ENCODE data around the gene CERS5. TPM values are rescaled to one million over a fixed set of nuclear protein-coding genes. Genes with fewer than 3 reads are reported as not detected.

CERS5 gene
- total RNA-seq, 1 experiment from 2014 or later: 62.6 TPM

GRCh38 chr12:50201987-50202521 is 34.9 kb upstream of the CERS5 start:
- Mint-ChIP-seq H3K27ac (ENCODE audit: unreplicated experiment) (peak overlapping the region; percentile 95), H3K27me3 (ENCODE audit: insufficient read depth, unreplicated experiment) (no peaks in the 10 kb centered on the region), H3K36me3 (ENCODE audit: insufficient read depth, unreplicated experiment) (peaks cover 66% of the 10 kb centered on the region), H3K9me3 (ENCODE audit: unreplicated experiment) (no peaks in the 10 kb centered on the region), H3K4me1 (ENCODE audit: low read depth, unreplicated experiment) (peaks cover 34% of the 10 kb centered on the region), H3K4me3 (ENCODE audit: unreplicated experiment) (peak overlapping the region; percentile 74)
- Histone ChIP-seq H3K4me3 (ENCODE audit: low read depth, low read length) (no peak overlapping the region), H3K4me1 (peaks cover 40% of the 10 kb centered on the region), H3K36me3 (ENCODE audit: control insufficient read depth, insufficient read depth, low read length) (peaks cover 9% of the 10 kb centered on the region), H3K9me3 (no peaks in the 10 kb centered on the region), H3K27me3 (replicated peaks; ENCODE audit: control insufficient read depth, insufficient read depth, low read length) (no peaks in the 10 kb centered on the region)
- ChIA-PET CTCF (interaction anchor here (0.9 kb wide), 1 partner anchor 90 kb away, joined by 3 read pairs; the partner anchor contains the start of gene COX14), POLR2A (interaction anchor here (0.5 to 1.0 kb wide), 4 partner anchors 22 to 461 kb away, joined by 3 to 6 read pairs (median 4); partner anchors contain the start of genes LIMA1 and TMBIM6)
- no TSS peak for BruUV-seq (replicated peaks)
- intact Hi-C loops (cut with micrococcal nuclease; ENCODE audit: unreplicated experiment): loop anchor here (1.0 to 5.0 kb wide), 4 partner anchors 22 to 200 kb away; partner anchors contain the start of gene LARP4
- peak in 1 of 2 experiments; percentile 14 for TF ChIP-seq CTCF (IDR thresholded peaks at IDR 0.05; ENCODE audit: insufficient read depth in 1 of 2, low read depth in 1 of 2, low read length in 1 of 2, severe bottlenecking in 1 of 2, unreplicated experiment in 1 of 2)
- peak; percentile 83 to 89 for DNase-seq

GRCh38 chr12:50200552-50201273 is 33.5 kb upstream of the CERS5 start:
- no TSS peak for BruUV-seq (replicated peaks)
- H3K4me3 Mint-ChIP-seq (ENCODE audit: unreplicated experiment): no peak overlapping the region
- Histone ChIP-seq H3K36me3 (ENCODE audit: control insufficient read depth, insufficient read depth, low read length) (peaks cover 9% of the 10 kb centered on the region), H3K4me3 (ENCODE audit: low read depth, low read length) (no peak overlapping the region), H3K9me3 (no peaks in the 10 kb centered on the region), H3K27me3 (replicated peaks; ENCODE audit: control insufficient read depth, insufficient read depth, low read length) (no peaks in the 10 kb centered on the region), H3K4me1 (peaks cover 40% of the 10 kb centered on the region)
- CTCF ChIA-PET: interaction anchor here (0.6 to 0.7 kb wide), 2 partner anchors 24 to 144 kb away, joined by 4 to 5 read pairs; no protein-coding TSS in a partner anchor
- peak overlapping the region; percentile 95 for H3K27ac Mint-ChIP-seq (ENCODE audit: unreplicated experiment)
- POLR2A ChIA-PET: no interaction called here
- no peak for TF ChIP-seq CTCF (IDR thresholded peaks at IDR 0.05; ENCODE audit: insufficient read depth in 1 of 2, low read depth in 1 of 2, low read length in 1 of 2, severe bottlenecking in 1 of 2, unreplicated experiment in 1 of 2)
- intact Hi-C loops (cut with micrococcal nuclease; ENCODE audit: unreplicated experiment): loop anchor here (5.0 kb wide), 1 partner anchor 202 kb away; the partner anchor contains the start of gene LARP4
- H3K27me3 Mint-ChIP-seq (ENCODE audit: insufficient read depth, unreplicated experiment): no peaks in the 10 kb centered on the region
- H3K36me3 Mint-ChIP-seq (ENCODE audit: insufficient read depth, unreplicated experiment): peaks cover 77% of the 10 kb centered on the region
- no peak for DNase-seq
- peaks cover 34% of the 10 kb centered on the region for H3K4me1 Mint-ChIP-seq (ENCODE audit: low read depth, unreplicated experiment)
- no peaks in the 10 kb centered on the region for H3K9me3 Mint-ChIP-seq (ENCODE audit: unreplicated experiment)

GRCh38 chr12:50198829-50199228 is 31.7 kb upstream of the CERS5 start:
- Mint-ChIP-seq H3K4me1 (ENCODE audit: low read depth, unreplicated experiment) (peaks cover 32% of the 10 kb centered on the region), H3K27ac (ENCODE audit: unreplicated experiment) (no peak overlapping the region), H3K4me3 (ENCODE audit: unreplicated experiment) (no peak overlapping the region), H3K9me3 (ENCODE audit: unreplicated experiment) (no peaks in the 10 kb centered on the region), H3K27me3 (ENCODE audit: insufficient read depth, unreplicated experiment) (no peaks in the 10 kb centered on the region), H3K36me3 (ENCODE audit: insufficient read depth, unreplicated experiment) (peaks cover 60% of the 10 kb centered on the region)
- intact Hi-C loops (cut with micrococcal nuclease; ENCODE audit: unreplicated experiment): no loop called here
- Histone ChIP-seq H3K9me3 (no peaks in the 10 kb centered on the region), H3K4me3 (ENCODE audit: low read depth, low read length) (no peak overlapping the region), H3K27me3 (replicated peaks; ENCODE audit: control insufficient read depth, insufficient read depth, low read length) (no peaks in the 10 kb centered on the region), H3K4me1 (peaks cover 35% of the 10 kb centered on the region), H3K36me3 (ENCODE audit: control insufficient read depth, insufficient read depth, low read length) (peaks cover 6% of the 10 kb centered on the region)
- no peak for TF ChIP-seq CTCF (IDR thresholded peaks at IDR 0.05; ENCODE audit: insufficient read depth in 1 of 2, low read depth in 1 of 2, low read length in 1 of 2, severe bottlenecking in 1 of 2, unreplicated experiment in 1 of 2)
- CTCF ChIA-PET: no interaction called here
- POLR2A ChIA-PET: no interaction called here
- no TSS peak for BruUV-seq (replicated peaks)
- DNase-seq: no peak

All from Caco-2 (cell line).